HG03520 (cell line): ENCODE measurements around the gene ACD.
"Not testable (repeated sequence)": the region's sequence is repeated elsewhere in the genome, so short reads cannot be mapped to it uniquely, and the experiment has no call there.

Experiments
- ATAC-seq: cut with Tn5 transposase; IDR thresholded peaks from one replicate; pipeline ENCODE4 v1.9.1; 2021; ENCODE audit warnings: mild to moderate bottlenecking, moderate library complexity; ENCODE audit not compliant: unreplicated experiment

The ACD gene

GRCh38 chr16:67659675-67660563, at the start of gene ACD:
Gene ACD (minus strand): TSS chr16:67660260. CDS start chr16:67660220, 40 bp downstream.
- peak; percentile 50 for ATAC-seq

- no peak for ATAC-seq
Measured at GRCh38 chr16:67709050-67709449, 49.0 kb upstream of the ACD start.

GRCh38 chr16:67708368-67708771, 48.3 kb upstream of the ACD start:
- ATAC-seq = no peak

- ATAC-seq = no peak
Measured at GRCh38 chr16:67707790-67708189, 47.7 kb upstream of the ACD start.

GRCh38 chr16:67707210-67707609, 47.1 kb upstream of the ACD start:
- ATAC-seq = no peak

- no peak for ATAC-seq
Measured at GRCh38 chr16:67704110-67704509, 44.0 kb upstream of the ACD start.

GRCh38 chr16:67703626-67704025, 43.6 kb upstream of the ACD start:
- no peak for ATAC-seq

GRCh38 chr16:67702130-67702529, 42.1 kb upstream of the ACD start:
- ATAC-seq = no peak

- ATAC-seq = no peak
Measured at GRCh38 chr16:67701420-67701819, 41.4 kb upstream of the ACD start.

GRCh38 chr16:67699265-67699664, 39.2 kb upstream of the ACD start:
- no peak for ATAC-seq

GRCh38 chr16:67697422-67698185, 37.5 kb upstream of the ACD start:
- no peak for ATAC-seq

- ATAC-seq = no peak
Measured at GRCh38 chr16:67694611-67695010, 34.6 kb upstream of the ACD start.

- not testable (repeated sequence) for ATAC-seq
Measured at GRCh38 chr16:67693517-67694285, 33.6 kb upstream of the ACD start.

- ATAC-seq = no peak
Measured at GRCh38 chr16:67685388-67686112, 25.5 kb upstream of the ACD start.

- ATAC-seq = no peak
Measured at GRCh38 chr16:67683767-67684166, 23.7 kb upstream of the ACD start.

- no peak for ATAC-seq
Measured at GRCh38 chr16:67679935-67680897, 20.2 kb upstream of the ACD start.

- no peak for ATAC-seq
Measured at GRCh38 chr16:67678354-67679023, 18.4 kb upstream of the ACD start.

GRCh38 chr16:67677712-67678111, 17.7 kb upstream of the ACD start:
- no peak for ATAC-seq

- ATAC-seq = no peak
Measured at GRCh38 chr16:67676939-67677338, 16.9 kb upstream of the ACD start.
